GM18508 (cell line): ENCODE results near the gene GLIS2.

ENCODE experiments used
- ATAC-seq: cut with Tn5 transposase; IDR thresholded peaks from one replicate; pipeline ENCODE4 v1.9.1; 2021; ENCODE audit warnings: moderate number of reproducible peaks; ENCODE audit not compliant: insufficient read depth, unreplicated experiment

The GLIS2 gene

GRCh38 chr16:4315186-4316107 is at the start of gene GLIS2:
TSS of gene GLIS2 (plus strand) at chr16:4316067. CDS start at chr16:4332281, 16,214 bp downstream.
- ATAC-seq: no peak

GRCh38 chr16:4266372-4266771 is 49.5 kb upstream of the GLIS2 start:
- ATAC-seq: no peak

GRCh38 chr16:4270091-4270490 is 45.8 kb upstream of the GLIS2 start:
- no peak for ATAC-seq

GRCh38 chr16:4270595-4270994 is 45.3 kb upstream of the GLIS2 start:
- no peak for ATAC-seq

- ATAC-seq: no peak
These were observed 44.4 kb upstream of the GLIS2 start for GRCh38 chr16:4271176-4272113.

GRCh38 chr16:4272114-4272956 is 43.5 kb upstream of the GLIS2 start:
- ATAC-seq: no peak

GRCh38 chr16:4273858-4274311 is 42.0 kb upstream of the GLIS2 start:
- ATAC-seq: no peak

GRCh38 chr16:4275861-4276260 is 40.0 kb upstream of the GLIS2 start:
- no peak for ATAC-seq

GRCh38 chr16:4277987-4278513 is 37.8 kb upstream of the GLIS2 start:
- ATAC-seq: no peak

GRCh38 chr16:4280625-4281024 is 35.2 kb upstream of the GLIS2 start:
- no peak for ATAC-seq

- ATAC-seq: no peak
These were observed 32.4 kb upstream of the GLIS2 start for GRCh38 chr16:4283441-4283840.

- ATAC-seq: no peak
These were observed 31.9 kb upstream of the GLIS2 start for GRCh38 chr16:4283939-4284338.

GRCh38 chr16:4285167-4285566 is 30.7 kb upstream of the GLIS2 start:
- no peak for ATAC-seq

GRCh38 chr16:4288148-4288921 is 27.5 kb upstream of the GLIS2 start:
- ATAC-seq: no peak

- ATAC-seq: no peak
These were observed 25.5 kb upstream of the GLIS2 start for GRCh38 chr16:4290236-4290830.

- ATAC-seq: no peak
These were observed 24.2 kb upstream of the GLIS2 start for GRCh38 chr16:4291699-4292098.

GRCh38 chr16:4293181-4293716 is 22.6 kb upstream of the GLIS2 start:
- ATAC-seq: no peak

GRCh38 chr16:4293822-4294457 is 21.9 kb upstream of the GLIS2 start:
- no peak for ATAC-seq
